ENCODE data around the gene NHERF1.

DNA sequence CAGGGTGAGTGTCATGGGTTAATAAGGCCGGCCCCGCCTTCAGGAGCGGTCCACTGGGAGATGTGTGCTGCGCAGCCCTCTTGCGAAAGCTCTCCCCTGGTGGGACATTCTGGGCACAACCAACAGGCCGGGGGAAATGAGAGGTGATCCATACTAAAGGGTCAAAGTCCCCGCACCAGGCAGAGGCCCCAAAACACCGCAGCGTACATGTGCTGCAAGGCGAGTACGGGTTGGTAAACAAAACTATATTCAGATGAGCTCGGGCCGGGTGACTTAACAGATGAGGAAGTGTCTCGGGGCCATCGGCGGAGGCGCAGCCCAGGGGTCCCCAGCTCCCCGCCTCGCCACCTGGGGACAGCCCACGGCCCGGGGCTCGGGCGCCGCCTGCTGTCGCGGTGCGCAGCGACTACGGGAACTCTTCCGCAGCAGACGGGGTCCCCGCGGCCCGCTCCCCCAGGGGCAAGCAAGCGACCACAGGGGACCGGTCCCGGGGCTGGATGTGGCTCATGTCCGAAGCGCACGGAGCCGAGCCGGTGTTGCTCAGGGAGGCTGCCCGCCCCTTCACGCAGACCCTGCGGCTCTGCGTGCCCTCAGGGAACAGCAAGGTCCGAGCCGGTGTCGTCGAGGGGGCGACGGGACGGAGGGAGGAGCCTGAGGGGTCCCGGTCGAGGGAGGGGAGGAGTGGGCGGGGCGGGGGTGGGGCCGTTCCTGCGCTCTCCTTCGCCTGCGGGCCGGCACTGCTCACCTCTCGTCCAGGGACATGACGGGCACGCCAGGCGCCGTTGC, 11.7 kb upstream of the NHERF1 start, which contains the start of gene RAB37:
- TF ChIP-seq, protein P1, sequence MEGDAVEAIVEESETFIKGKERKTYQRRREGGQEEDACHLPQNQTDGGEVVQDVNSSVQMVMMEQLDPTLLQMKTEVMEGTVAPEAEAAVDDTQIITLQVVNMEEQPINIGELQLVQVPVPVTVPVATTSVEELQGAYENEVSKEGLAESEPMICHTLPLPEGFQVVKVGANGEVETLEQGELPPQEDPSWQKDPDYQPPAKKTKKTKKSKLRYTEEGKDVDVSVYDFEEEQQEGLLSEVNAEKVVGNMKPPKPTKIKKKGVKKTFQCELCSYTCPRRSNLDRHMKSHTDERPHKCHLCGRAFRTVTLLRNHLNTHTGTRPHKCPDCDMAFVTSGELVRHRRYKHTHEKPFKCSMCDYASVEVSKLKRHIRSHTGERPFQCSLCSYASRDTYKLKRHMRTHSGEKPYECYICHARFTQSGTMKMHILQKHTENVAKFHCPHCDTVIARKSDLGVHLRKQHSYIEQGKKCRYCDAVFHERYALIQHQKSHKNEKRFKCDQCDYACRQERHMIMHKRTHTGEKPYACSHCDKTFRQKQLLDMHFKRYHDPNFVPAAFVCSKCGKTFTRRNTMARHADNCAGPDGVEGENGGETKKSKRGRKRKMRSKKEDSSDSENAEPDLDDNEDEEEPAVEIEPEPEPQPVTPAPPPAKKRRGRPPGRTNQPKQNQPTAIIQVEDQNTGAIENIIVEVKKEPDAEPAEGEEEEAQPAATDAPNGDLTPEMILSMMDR (IDR thresholded peaks at IDR 0.05; ENCODE audit: low read length) = peak; percentile 59
- no peak for TF ChIP-seq EZH2 (IDR thresholded peaks at IDR 0.05; ENCODE audit: borderline replicate concordance, low read length)

Measured in OCI-LY1 (cell line).